GM12801 (cell line): Measurements from ENCODE around the gene MRFAP1.

Experiments
- CTCF ChIP-seq: IDR thresholded peaks from one replicate; pipeline ENCODE4 v1.5.1; 2011; ENCODE audit warnings: control low read depth; ENCODE audit not compliant: insufficient read length; ENCODE audit errors: extremely low read depth

Gene MRFAP1

GRCh38 chr4:6665320-6665654 is 24.8 kb downstream of the MRFAP1 start:
- no peak for TF ChIP-seq CTCF

- TF ChIP-seq CTCF = no peak
Observed at GRCh38 chr4:6668391-6668790, 27.9 kb downstream of the MRFAP1 start.

GRCh38 chr4:6671648-6672047 is 31.2 kb downstream of the MRFAP1 start:
- TF ChIP-seq CTCF = no peak

GRCh38 chr4:6672131-6672530 is 31.6 kb downstream of the MRFAP1 start:
- no peak for TF ChIP-seq CTCF

GRCh38 chr4:6673660-6674499 is 33.4 kb downstream of the MRFAP1 start:
- no peak for TF ChIP-seq CTCF

- no peak for TF ChIP-seq CTCF
Observed at GRCh38 chr4:6674500-6675149, 34.1 kb downstream of the MRFAP1 start.

GRCh38 chr4:6676722-6677558 is 36.5 kb downstream of the MRFAP1 start:
- no peak for TF ChIP-seq CTCF
